Right renal cortex interstitium (tissue), 3 donors: ENCODE measurements around the gene PTPRJ. TPM values are rescaled to one million over a fixed set of nuclear protein-coding genes. Genes with fewer than 3 reads are reported as not detected.

Experiments used
- DNase-seq, 3 donors: peaks; one replicate each; pipeline ENCODE4 v3.0.0-alpha.2; 2013; ENCODE audit warnings: low read depth in 3 of 3, low spot score in 2 of 3
- polyA plus RNA-seq, 3 donors: library from polyadenylated mRNA; unstranded; fragments of 120-200 nt; gene quantifications; one replicate each; pipeline ENCODE4 v1.2.1, GENCODE V29; 2013; ENCODE audit not compliant: insufficient read length in 3 of 3

PTPRJ gene
- polyA plus RNA-seq, 3 donors, result 23.5 to 25.6 (median 25.1) TPM

- DNase-seq, result no peak
Observed at GRCh38 chr11:48056325-48057183, 76.2 kb downstream of the PTPRJ start.

GRCh38 chr11:48058064-48058463 lies 77.7 kb downstream of the PTPRJ start:
- no peak for DNase-seq

- no peak for DNase-seq
Observed at GRCh38 chr11:48058788-48059187, 78.4 kb downstream of the PTPRJ start.

GRCh38 chr11:48062649-48063048 lies 82.3 kb downstream of the PTPRJ start:
- no peak for DNase-seq

- no peak for DNase-seq
Observed at GRCh38 chr11:48063424-48063978, 83.1 kb downstream of the PTPRJ start.

GRCh38 chr11:48064306-48064705 lies 83.9 kb downstream of the PTPRJ start:
- DNase-seq, result no peak

- DNase-seq, result no peak
Observed at GRCh38 chr11:48066881-48067800, 86.8 kb downstream of the PTPRJ start.

- no peak for DNase-seq
Observed at GRCh38 chr11:48073031-48073861, 92.9 kb downstream of the PTPRJ start.

- DNase-seq, result no peak
Observed at GRCh38 chr11:48074425-48075181, 94.2 kb downstream of the PTPRJ start.

GRCh38 chr11:48075637-48076036 lies 95.3 kb downstream of the PTPRJ start:
- no peak for DNase-seq

- no peak for DNase-seq
Observed at GRCh38 chr11:48077251-48077650, 96.9 kb downstream of the PTPRJ start.

- no peak for DNase-seq
Observed at GRCh38 chr11:48078689-48079088, 98.3 kb downstream of the PTPRJ start.

- no peak for DNase-seq
Observed at GRCh38 chr11:48079596-48079995, 99.2 kb downstream of the PTPRJ start.

- no peak for DNase-seq
Observed at GRCh38 chr11:48080301-48080861, 100.0 kb downstream of the PTPRJ start.

- no peak for DNase-seq
Observed at GRCh38 chr11:48081151-48082010, 101.0 kb downstream of the PTPRJ start.

GRCh38 chr11:48082771-48083170 lies 102.4 kb downstream of the PTPRJ start:
- no peak for DNase-seq

- DNase-seq, result no peak
Observed at GRCh38 chr11:48083421-48083820, 103.1 kb downstream of the PTPRJ start.

- no peak for DNase-seq
Observed at GRCh38 chr11:48085688-48086087, 105.3 kb downstream of the PTPRJ start.
